ENCODE results near the gene PIAS4. TPM values are rescaled to one million over a fixed set of nuclear protein-coding genes. Genes with fewer than 3 reads are reported as not detected.
"Not testable (repeated sequence)": the region's sequence is repeated elsewhere in the genome, so short reads cannot be mapped to it uniquely, and the experiment has no call there.

The PIAS4 gene
- polyA plus RNA-seq, 1 experiment = 9.0 TPM

DNA sequence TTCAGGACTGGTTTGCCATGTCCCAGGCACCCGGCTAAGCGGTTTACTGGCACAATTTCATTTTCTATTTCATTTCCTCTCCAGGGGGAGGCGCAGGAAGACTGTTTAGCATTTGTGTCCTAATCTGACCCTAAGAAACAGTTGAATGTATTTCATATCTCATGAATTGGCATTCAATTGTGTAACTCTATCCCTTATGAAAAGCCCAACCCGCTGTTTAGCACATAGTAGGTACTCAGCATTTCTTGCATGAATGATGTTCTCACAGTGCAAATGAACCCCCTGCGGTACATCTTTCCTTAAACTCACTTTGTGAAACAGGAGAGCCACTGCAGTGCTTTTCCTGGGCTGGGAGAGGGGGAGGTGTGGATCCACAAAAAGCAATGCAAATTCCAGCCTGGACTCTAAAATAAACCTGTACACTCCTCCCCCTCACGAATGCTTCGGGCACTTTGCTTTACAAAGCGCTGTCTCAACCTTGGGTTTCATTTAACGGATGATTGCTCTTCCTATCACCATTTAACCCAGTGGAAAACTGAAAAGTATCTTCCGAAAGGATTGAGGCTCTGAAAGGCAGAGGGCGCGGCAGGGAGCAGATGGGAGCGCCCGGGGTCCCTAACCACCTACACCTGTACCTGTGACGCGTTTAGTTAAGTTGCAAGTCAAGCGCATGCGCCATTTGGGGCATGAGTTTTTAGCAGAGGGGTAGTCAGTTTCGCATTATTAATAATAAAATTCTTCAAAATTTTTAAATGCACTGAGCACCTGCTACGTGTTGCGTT is 21.1 kb upstream of the PIAS4 start:
- DNase-seq (ENCODE audit: low read depth, low spot score) = no peak
- H3K27ac ChIP-seq (ENCODE audit: low read depth, low read length) = peak overlapping the region; percentile 75
- no peaks in the 10 kb centered on the region; the same call in 1 of the 2 replicates for H3K9me3 ChIP-seq (ENCODE audit: control insufficient read depth, insufficient read depth, low read length)
- CTCF ChIA-PET = interaction anchor here (0.7 to 1.8 kb wide), 7 partner anchors 27 to 222 kb away, joined by 3 to 17 read pairs (median 5); no protein-coding TSS in a partner anchor
- H3K27me3 ChIP-seq (ENCODE audit: control insufficient read depth, insufficient read depth, low read length) = no peaks in the 10 kb centered on the region
- TF ChIP-seq CTCF (IDR thresholded peaks at IDR 0.05; ENCODE audit: low read depth, low read length) = peak; percentile 64
- peak overlapping the region; percentile 97 for H3K4me3 ChIP-seq (ENCODE audit: low read depth, low read length)
- POLR2A ChIA-PET = interaction anchor here (8.1 kb wide), 1 partner anchor 16 kb away, joined by 221 read pairs; the partner anchor contains the start of gene DAPK3

DNA sequence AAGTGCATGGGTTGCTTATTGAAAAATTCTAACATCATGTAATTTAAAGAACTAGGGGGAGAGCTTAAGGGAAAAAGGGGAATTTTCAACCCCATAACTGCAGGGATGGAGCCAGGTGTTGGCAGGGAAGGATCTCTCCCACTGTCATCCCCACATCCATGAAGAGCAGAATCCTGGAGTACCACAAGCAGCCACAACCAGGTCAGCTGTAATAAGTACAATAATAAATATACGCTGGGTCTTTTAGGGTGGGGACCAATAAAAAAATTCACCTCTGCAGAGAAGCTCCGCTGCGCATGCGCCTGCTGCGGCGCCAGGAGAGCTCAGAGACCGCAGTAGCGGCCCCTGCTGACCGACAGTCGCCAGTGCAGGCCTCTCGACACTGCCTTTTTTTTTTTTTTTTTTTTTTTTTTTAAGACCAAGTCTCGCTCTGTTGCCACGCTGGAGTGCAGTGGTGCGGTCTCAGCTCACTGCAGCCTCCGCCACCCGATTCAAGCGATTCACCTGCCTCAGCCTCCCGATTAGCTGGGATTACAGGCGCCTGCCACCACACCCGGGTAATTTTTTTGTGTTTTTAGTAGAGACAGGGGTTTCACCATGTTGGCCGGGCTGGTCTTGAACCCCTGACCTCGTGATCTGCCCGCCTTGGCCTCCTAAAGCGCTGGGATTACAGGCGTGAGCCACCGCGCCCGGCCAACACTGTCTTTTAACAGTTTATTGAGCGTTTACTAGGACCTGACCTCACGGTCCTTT is 19.7 kb upstream of the PIAS4 start:
- ChIA-PET CTCF (interaction anchor here (0.5 to 2.1 kb wide), 63 partner anchors 9 to 1947 kb away, joined by 3 to 39 read pairs (median 4); partner anchors contain the start of genes CHAF1A, MRPL54, PIAS4 and TJP3), POLR2A (interaction anchor here (0.6 to 2.0 kb wide), 13 partner anchors 9 to 443 kb away, joined by 3 to 26 read pairs (median 4); partner anchors contain the start of genes DAPK3 and PIAS4)
- DNase-seq (ENCODE audit: low read depth, low spot score) = peak; percentile 66
- H3K9me3 ChIP-seq (ENCODE audit: control insufficient read depth, insufficient read depth, low read length) = no peaks in the 10 kb centered on the region; the same call in 1 of the 2 replicates
- H3K27ac ChIP-seq (ENCODE audit: low read depth, low read length) = no peak overlapping the region
- peak; percentile 90 for TF ChIP-seq CTCF (IDR thresholded peaks at IDR 0.05; ENCODE audit: low read depth, low read length)
- no peaks in the 10 kb centered on the region for H3K27me3 ChIP-seq (ENCODE audit: control insufficient read depth, insufficient read depth, low read length)
- peak overlapping the region; percentile 44 for H3K4me3 ChIP-seq (ENCODE audit: low read depth, low read length)

DNA sequence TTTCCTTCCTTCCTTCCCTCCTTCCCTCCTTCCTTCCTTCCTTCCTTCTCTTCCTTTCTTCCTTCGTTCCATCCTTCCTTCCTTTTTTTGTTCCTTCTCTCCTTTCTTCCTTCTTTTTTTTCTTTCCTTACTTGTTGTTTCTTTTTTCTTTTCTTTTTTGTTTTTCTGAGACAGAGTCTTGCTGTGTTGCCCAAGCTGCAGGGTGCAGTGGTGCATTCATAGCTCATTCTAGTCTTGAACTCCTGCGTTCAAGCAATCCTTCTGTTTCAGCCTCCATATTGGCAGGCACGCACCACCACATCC is 16.8 kb upstream of the PIAS4 start:
- CTCF ChIA-PET = interaction anchor here (1.2 to 1.8 kb wide), 2 partner anchors 10 to 196 kb away, joined by 4 to 7 read pairs; no protein-coding TSS in a partner anchor
- POLR2A ChIA-PET = interaction anchor here (0.5 to 0.7 kb wide), 2 partner anchors 16 to 96 kb away, joined by 4 to 6 read pairs; no protein-coding TSS in a partner anchor

DNA sequence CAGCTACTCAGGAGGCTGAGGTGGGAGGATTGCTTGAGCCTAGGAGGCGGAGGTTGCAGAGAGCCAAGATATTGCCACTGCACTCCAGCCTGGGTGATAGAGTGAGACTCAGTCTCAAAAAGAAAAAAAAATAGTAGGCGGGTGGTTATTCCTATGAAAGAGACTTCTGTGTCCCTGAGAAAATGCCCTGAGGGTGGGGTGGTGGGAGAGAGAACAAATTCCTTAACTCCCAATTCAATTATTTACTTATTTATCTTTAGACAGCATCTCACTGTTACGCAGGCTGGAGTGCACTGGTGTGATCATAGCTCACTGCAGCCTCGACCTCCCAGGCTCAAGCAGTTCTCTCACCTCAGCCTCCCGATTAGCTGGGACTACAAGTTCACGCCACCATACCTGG is 11.9 kb upstream of the PIAS4 start:
- no peak for TF ChIP-seq CTCF (IDR thresholded peaks at IDR 0.05; ENCODE audit: low read depth, low read length)
- ChIA-PET POLR2A (interaction anchor here (0.7 kb wide), 1 partner anchor 166 kb away, joined by 3 read pairs; no protein-coding TSS in a partner anchor), CTCF (interaction anchor here (3.6 kb wide), 1 partner anchor 8 kb away, joined by 12 read pairs; no protein-coding TSS in a partner anchor)
- H3K9me3 ChIP-seq (ENCODE audit: control insufficient read depth, insufficient read depth, low read length) = no peaks in the 10 kb centered on the region
- no peaks in the 10 kb centered on the region for H3K27me3 ChIP-seq (ENCODE audit: control insufficient read depth, insufficient read depth, low read length)
- H3K27ac ChIP-seq (ENCODE audit: low read depth, low read length) = no peak overlapping the region
- H3K4me3 ChIP-seq (ENCODE audit: low read depth, low read length) = no peak overlapping the region
- no peak for DNase-seq (ENCODE audit: low read depth, low spot score)

More for the DNA sequence above, 16.8 kb upstream of the PIAS4 start:
- no peak for TF ChIP-seq CTCF (IDR thresholded peaks at IDR 0.05; ENCODE audit: low read depth, low read length)
- no peak overlapping the region for H3K27ac ChIP-seq (ENCODE audit: low read depth, low read length)
- DNase-seq (ENCODE audit: low read depth, low spot score) = no peak
- no peaks in the 10 kb centered on the region for H3K27me3 ChIP-seq (ENCODE audit: control insufficient read depth, insufficient read depth, low read length)
- no peak overlapping the region for H3K4me3 ChIP-seq (ENCODE audit: low read depth, low read length)
- no peaks in the 10 kb centered on the region for H3K9me3 ChIP-seq (ENCODE audit: control insufficient read depth, insufficient read depth, low read length)

DNA sequence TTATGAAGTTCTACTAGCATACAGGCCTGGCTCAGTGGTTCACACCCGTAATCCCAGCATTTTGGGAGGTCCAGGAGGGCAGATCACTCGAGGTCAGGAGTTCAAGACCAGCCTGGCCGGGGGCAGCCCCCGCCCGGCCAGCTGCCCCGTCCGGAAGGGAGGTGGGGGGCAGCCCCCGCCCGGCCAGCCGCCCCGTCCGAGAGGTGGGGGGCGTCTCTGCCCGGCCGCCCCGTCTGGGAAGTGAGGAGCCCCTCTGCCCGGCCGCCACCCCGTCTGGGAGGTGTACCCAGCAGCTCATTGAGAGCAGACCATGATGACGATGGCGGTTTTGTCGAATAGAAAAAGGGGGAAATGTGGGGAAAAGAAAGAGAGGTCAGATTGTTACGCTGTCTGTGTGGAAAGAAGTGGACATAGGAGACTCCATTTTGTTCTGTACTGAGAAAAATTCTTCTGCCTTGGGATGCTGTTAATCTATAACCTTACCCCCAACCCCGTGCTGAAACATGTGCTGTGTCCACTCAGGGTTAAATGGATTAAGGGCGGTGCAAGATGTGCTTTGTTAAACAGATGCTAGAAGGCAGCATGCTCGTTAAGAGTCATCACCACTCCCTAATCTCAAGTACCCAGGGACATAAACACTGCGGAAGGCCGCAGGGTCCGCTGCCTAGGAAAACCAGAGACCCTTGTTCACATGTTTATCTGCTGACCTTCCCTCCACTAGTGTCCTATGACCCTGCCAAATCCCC is 8.7 kb upstream of the PIAS4 start:
- CTCF ChIA-PET = interaction anchor here (3.6 kb wide), 1 partner anchor 11 kb away, joined by 12 read pairs; no protein-coding TSS in a partner anchor
- DNase-seq (ENCODE audit: low read depth, low spot score); H3K27me3 ChIP-seq (ENCODE audit: control insufficient read depth, insufficient read depth, low read length); H3K9me3 ChIP-seq (ENCODE audit: control insufficient read depth, insufficient read depth, low read length); POLR2A ChIA-PET; H3K4me3 ChIP-seq (ENCODE audit: low read depth, low read length); H3K27ac ChIP-seq (ENCODE audit: low read depth, low read length): not testable (repeated sequence)

DNA sequence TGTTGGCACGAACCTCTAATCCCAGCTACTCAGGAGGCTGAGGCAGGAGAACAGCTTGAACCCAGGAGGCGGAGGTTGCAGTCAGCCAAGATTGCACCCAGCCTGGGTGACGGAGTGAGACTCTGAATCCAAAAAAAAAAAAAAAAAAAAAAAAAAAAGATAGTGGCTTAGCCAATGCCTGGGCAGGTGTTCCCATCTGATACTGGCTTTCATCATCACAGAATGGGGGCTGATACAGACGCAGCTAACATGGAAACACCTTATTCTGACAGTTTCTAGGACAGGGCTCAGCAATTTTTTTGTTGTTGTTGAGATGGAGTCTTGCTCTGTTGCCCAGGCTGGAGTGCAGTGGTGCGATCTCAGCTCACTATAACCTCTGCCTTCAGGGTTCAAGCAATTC is 6.7 kb upstream of the PIAS4 start:
- DNase-seq (ENCODE audit: low read depth, low spot score); H3K27ac ChIP-seq (ENCODE audit: low read depth, low read length); H3K4me3 ChIP-seq (ENCODE audit: low read depth, low read length); H3K27me3 ChIP-seq (ENCODE audit: control insufficient read depth, insufficient read depth, low read length); POLR2A ChIA-PET; H3K9me3 ChIP-seq (ENCODE audit: control insufficient read depth, insufficient read depth, low read length): not testable (repeated sequence)
- CTCF ChIA-PET = interaction anchor here (1.1 to 1.8 kb wide), 2 partner anchors 10 to 13 kb away, joined by 7 to 15 read pairs; no protein-coding TSS in a partner anchor

DNA sequence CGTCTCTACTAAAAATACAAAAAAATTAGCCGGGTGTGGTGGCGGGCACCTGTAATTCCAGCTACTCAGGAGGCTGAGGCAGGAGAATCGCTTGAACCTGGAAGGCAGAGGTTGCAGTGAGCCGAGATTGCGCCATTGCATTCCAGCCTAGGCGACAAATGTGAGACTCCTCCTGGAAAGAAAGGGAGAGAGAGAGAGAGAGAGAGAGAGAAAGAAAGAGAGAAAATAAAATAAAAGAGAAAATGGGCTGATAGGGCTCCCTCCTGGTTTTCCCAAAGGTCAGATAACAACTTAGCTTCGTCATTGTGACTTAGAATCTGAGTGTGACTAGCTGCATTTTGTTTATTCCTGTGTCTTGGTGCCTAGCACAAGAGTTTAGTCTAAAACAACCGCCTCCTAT is 2.1 kb upstream of the PIAS4 start:
- H3K9me3 ChIP-seq (ENCODE audit: control insufficient read depth, insufficient read depth, low read length); H3K27me3 ChIP-seq (ENCODE audit: control insufficient read depth, insufficient read depth, low read length); DNase-seq (ENCODE audit: low read depth, low spot score); H3K4me3 ChIP-seq (ENCODE audit: low read depth, low read length); H3K27ac ChIP-seq (ENCODE audit: low read depth, low read length): not testable (repeated sequence)
- CTCF ChIA-PET = interaction anchor here (5.4 kb wide), 1 partner anchor 17 kb away, joined by 39 read pairs; no protein-coding TSS in a partner anchor
- POLR2A ChIA-PET = interaction anchor here (0.7 kb wide), 2 partner anchors 20 to 33 kb away, joined by 3 to 8 read pairs; partner anchors contain the start of gene EEF2

Data from AG04450 (cell line).